ENCODE results near the gene RADX. TPM values are rescaled to one million over a fixed set of nuclear protein-coding genes. Genes with fewer than 3 reads are reported as not detected.

The RADX gene
- polyA plus RNA-seq, 1 donor (not counting 4 experiments of a cell fraction or from before 2014, with no cell fraction given) = 6.3 TPM

- DNase-seq (ENCODE audit: low read depth, low spot score) (no peak), FAIRE-seq (peak; percentile 52)
- Histone ChIP-seq H2AFZ (ENCODE audit: control insufficient read depth, low read length) (peak overlapping the region; percentile 59), H3K27ac (ENCODE audit: control insufficient read depth, insufficient read depth, low read length) (no peak overlapping the region), H3K79me2 (ENCODE audit: control insufficient read depth, insufficient read depth, low read length) (no peaks in the 10 kb centered on the region), H3K27me3 (ENCODE audit: control insufficient read depth, extremely low read depth, insufficient read depth, low read length) (no peaks in the 10 kb centered on the region), H4K20me1 (ENCODE audit: control insufficient read depth, extremely low read depth, insufficient read depth, low read length) (no peaks in the 10 kb centered on the region), H3K4me3 (ENCODE audit: control insufficient read depth in 2 of 3, extremely low read depth in 1 of 3, insufficient read depth in 2 of 3, low read depth in 1 of 3, low read length in 3 of 3) (no peak overlapping the region), H3K9me1 (ENCODE audit: control insufficient read depth, extremely low read depth, insufficient read depth, low read length) (no peaks in the 10 kb centered on the region), H3K36me3 (ENCODE audit: control insufficient read depth in 2 of 2, extremely low read depth in 1 of 2, insufficient read depth in 2 of 2, low read length in 2 of 2) (no peaks in the 10 kb centered on the region), H3K4me2 (ENCODE audit: control insufficient read depth, extremely low read depth, insufficient read depth, low read depth, low read length) (no peak overlapping the region), H3K9me3 (ENCODE audit: control insufficient read depth, low read depth, low read length) (no peaks in the 10 kb centered on the region), H3K4me1 (ENCODE audit: control insufficient read depth, extremely low read depth, insufficient read depth, low read length) (peaks cover 3% of the 10 kb centered on the region), H3K9ac (ENCODE audit: control insufficient read depth, extremely low read depth, insufficient read depth, low read length) (no peak overlapping the region)
- TF ChIP-seq CTCF (optimal IDR thresholded peaks at IDR 0.05 in 1 of 3, IDR thresholded peaks at IDR 0.05 in 1 of 3, conservative IDR thresholded peaks at IDR 0.05 in 1 of 3; ENCODE audit: extremely low read depth in 1 of 3, insufficient read depth in 2 of 3, low read length in 3 of 3) (no peak), EZH2 (IDR thresholded peaks at IDR 0.05; ENCODE audit: low read length) (no peak)
- dilution Hi-C loops (cut with MboI; ENCODE audit: extremely low pct_ligation_motif_present, low sequenced_read_pairs) = no loop called here
Measured at GRCh38 chrX:106698693-106699092, 86.9 kb downstream of the RADX start.

GRCh38 chrX:106702636-106703035 lies 90.9 kb downstream of the RADX start:
- H3K79me2 ChIP-seq (ENCODE audit: control insufficient read depth, insufficient read depth, low read length) = no peaks in the 10 kb centered on the region
- DNase-seq (ENCODE audit: low read depth, low spot score) (no peak), FAIRE-seq (peak; percentile 62)
- H3K9me3 ChIP-seq (ENCODE audit: control insufficient read depth, low read depth, low read length) = no peaks in the 10 kb centered on the region
- H4K20me1 ChIP-seq (ENCODE audit: control insufficient read depth, extremely low read depth, insufficient read depth, low read length) = no peaks in the 10 kb centered on the region
- H3K4me3 ChIP-seq (ENCODE audit: control insufficient read depth in 2 of 3, extremely low read depth in 1 of 3, insufficient read depth in 2 of 3, low read depth in 1 of 3, low read length in 3 of 3) = no peak overlapping the region
- no peaks in the 10 kb centered on the region for H3K36me3 ChIP-seq (ENCODE audit: control insufficient read depth in 2 of 2, extremely low read depth in 1 of 2, insufficient read depth in 2 of 2, low read length in 2 of 2)
- dilution Hi-C loops (cut with MboI; ENCODE audit: extremely low pct_ligation_motif_present, low sequenced_read_pairs) = no loop called here
- no peak for TF ChIP-seq EZH2 (IDR thresholded peaks at IDR 0.05; ENCODE audit: low read length)
- no peaks in the 10 kb centered on the region for H3K27me3 ChIP-seq (ENCODE audit: control insufficient read depth, extremely low read depth, insufficient read depth, low read length)
- no peak overlapping the region for H3K4me2 ChIP-seq (ENCODE audit: control insufficient read depth, extremely low read depth, insufficient read depth, low read depth, low read length)
- H2AFZ ChIP-seq (ENCODE audit: control insufficient read depth, low read length) = no peak overlapping the region
- peaks cover 6% of the 10 kb centered on the region for H3K4me1 ChIP-seq (ENCODE audit: control insufficient read depth, extremely low read depth, insufficient read depth, low read length)
- no peaks in the 10 kb centered on the region for H3K9me1 ChIP-seq (ENCODE audit: control insufficient read depth, extremely low read depth, insufficient read depth, low read length)
- no peak overlapping the region for H3K9ac ChIP-seq (ENCODE audit: control insufficient read depth, extremely low read depth, insufficient read depth, low read length)
- H3K27ac ChIP-seq (ENCODE audit: control insufficient read depth, insufficient read depth, low read length) = no peak overlapping the region

GRCh38 chrX:106706466-106706865 lies 94.7 kb downstream of the RADX start:
- H3K4me2 ChIP-seq (ENCODE audit: control insufficient read depth, extremely low read depth, insufficient read depth, low read depth, low read length) = no peak overlapping the region
- FAIRE-seq = no peak
- H4K20me1 ChIP-seq (ENCODE audit: control insufficient read depth, extremely low read depth, insufficient read depth, low read length) = no peaks in the 10 kb centered on the region
- TF ChIP-seq CTCF (optimal IDR thresholded peaks at IDR 0.05 in 1 of 3, IDR thresholded peaks at IDR 0.05 in 1 of 3, conservative IDR thresholded peaks at IDR 0.05 in 1 of 3; ENCODE audit: extremely low read depth in 1 of 3, insufficient read depth in 2 of 3, low read length in 3 of 3) = no peak
- no peak for TF ChIP-seq EZH2 (IDR thresholded peaks at IDR 0.05; ENCODE audit: low read length)
- H2AFZ ChIP-seq (ENCODE audit: control insufficient read depth, low read length) = no peak overlapping the region
- H3K9ac ChIP-seq (ENCODE audit: control insufficient read depth, extremely low read depth, insufficient read depth, low read length) = no peak overlapping the region
- no peaks in the 10 kb centered on the region for H3K79me2 ChIP-seq (ENCODE audit: control insufficient read depth, insufficient read depth, low read length)
- dilution Hi-C loops (cut with MboI; ENCODE audit: extremely low pct_ligation_motif_present, low sequenced_read_pairs) = no loop called here
- peaks cover 13% of the 10 kb centered on the region for H3K4me1 ChIP-seq (ENCODE audit: control insufficient read depth, extremely low read depth, insufficient read depth, low read length)
- no peaks in the 10 kb centered on the region for H3K9me1 ChIP-seq (ENCODE audit: control insufficient read depth, extremely low read depth, insufficient read depth, low read length)
- H3K27ac ChIP-seq (ENCODE audit: control insufficient read depth, insufficient read depth, low read length) = no peak overlapping the region
- H3K27me3 ChIP-seq (ENCODE audit: control insufficient read depth, extremely low read depth, insufficient read depth, low read length) = no peaks in the 10 kb centered on the region
- no peaks in the 10 kb centered on the region for H3K9me3 ChIP-seq (ENCODE audit: control insufficient read depth, low read depth, low read length)
- no peak overlapping the region for H3K4me3 ChIP-seq (ENCODE audit: control insufficient read depth in 2 of 3, extremely low read depth in 1 of 3, insufficient read depth in 2 of 3, low read depth in 1 of 3, low read length in 3 of 3)
- H3K36me3 ChIP-seq (ENCODE audit: control insufficient read depth in 2 of 2, extremely low read depth in 1 of 2, insufficient read depth in 2 of 2, low read length in 2 of 2) = no peaks in the 10 kb centered on the region
- no peak for DNase-seq (ENCODE audit: low read depth, low spot score)

Data from keratinocyte (primary cell).